Left lobe of liver (tissue), 2 donors: ENCODE measurements around the gene CYB561D2. TPM values are rescaled to one million over a fixed set of nuclear protein-coding genes. Genes with fewer than 3 reads are reported as not detected.

Source experiments
- ATAC-seq: fragments of 200-7000 bp; cut with Tn5 transposase; one replicate; pipeline ENCODE4 v1.9.1; 2020; ENCODE audit warnings: mild to moderate bottlenecking, moderate library complexity
- DNase-seq: peaks from one replicate; pipeline ENCODE4 v3.0.0-alpha.2; 2020; ENCODE audit warnings: low spot score
- total RNA-seq: library from RNA; stranded (reverse); gene quantifications from one replicate; pipeline ENCODE4 v1.2.1, GENCODE V29; 2021
- donor health status: DM: no; HTN: no; CAD: no; lungs with moderate emphysema.
- donor health status: DM: no; HTN: yes; CAD: no.

Gene CYB561D2
- total RNA-seq, 1 donor from 2014 or later: 17.9 TPM

- ATAC-seq (no peak), DNase-seq (no peak)
These were observed 35.1 kb downstream of the CYB561D2 start for GRCh38 chr3:50385754-50386153.

GRCh38 chr3:50388016-50388719 is 37.5 kb downstream of the CYB561D2 start:
- no peak for DNase-seq
- ATAC-seq: no peak

- DNase-seq: no peak
These were observed 38.2 kb downstream of the CYB561D2 start for GRCh38 chr3:50388720-50389413.

GRCh38 chr3:50389414-50389767 is 38.7 kb downstream of the CYB561D2 start:
- ATAC-seq (no peak), DNase-seq (no peak)

More at GRCh38 chr3:50388720-50389413, 38.2 kb downstream of the CYB561D2 start:
- ATAC-seq: no peak

GRCh38 chr3:50390508-50391224 is 40.0 kb downstream of the CYB561D2 start:
- peak; percentile 68 for DNase-seq
- ATAC-seq: peak; percentile 78

- ATAC-seq: no peak
- no peak for DNase-seq
These were observed 41.5 kb downstream of the CYB561D2 start for GRCh38 chr3:50392101-50392715.

- no peak for DNase-seq
- no peak for ATAC-seq
These were observed 42.4 kb downstream of the CYB561D2 start for GRCh38 chr3:50393061-50393460.

GRCh38 chr3:50395070-50395860 is 44.6 kb downstream of the CYB561D2 start:
- no peak for ATAC-seq
- DNase-seq: no peak

- ATAC-seq (no peak), DNase-seq (no peak)
These were observed 45.8 kb downstream of the CYB561D2 start for GRCh38 chr3:50396502-50396901.

GRCh38 chr3:50401978-50402595 is 51.4 kb downstream of the CYB561D2 start:
- DNase-seq (no peak), ATAC-seq (no peak)

Other genes starting within 250 kb of the CYB561D2 start
- gene SEMA3F, start 195.5 kb upstream of the CYB561D2 start, total RNA-seq: 4.0 TPM
- gene GNAT1, start 159.3 kb upstream of the CYB561D2 start, total RNA-seq: 0.08 TPM
- gene SLC38A3, start 145.6 kb upstream of the CYB561D2 start, total RNA-seq: 242 TPM
- gene GNAI2, start 114.7 kb upstream of the CYB561D2 start, total RNA-seq: 115 TPM
- 5.7 TPM for gene SEMA3B, start 81.7 kb upstream of the CYB561D2 start, total RNA-seq
- not detected for gene LSMEM2, start 71.8 kb upstream of the CYB561D2 start, total RNA-seq
- 63.8 TPM for gene IFRD2, start 58.4 kb upstream of the CYB561D2 start, total RNA-seq
- 2.9 TPM for gene HYAL3, start 51.5 kb upstream of the CYB561D2 start, total RNA-seq
- gene NAA80, start 51.5 kb upstream of the CYB561D2 start, total RNA-seq: 4.9 TPM
- gene HYAL1, start 47.3 kb upstream of the CYB561D2 start, total RNA-seq: 140 TPM
- 21.6 TPM for gene HYAL2, start 28.1 kb upstream of the CYB561D2 start, total RNA-seq
- 15.0 TPM for gene TUSC2, start 22.6 kb upstream of the CYB561D2 start, total RNA-seq
- gene RASSF1, start 10.0 kb upstream of the CYB561D2 start, total RNA-seq: 6.4 TPM
- gene ZMYND10, start 5.1 kb upstream of the CYB561D2 start, total RNA-seq: 1.7 TPM
- gene NPRL2, start 87 bp upstream of the CYB561D2 start, total RNA-seq: 15.6 TPM
- gene TMEM115, start 8.7 kb downstream of the CYB561D2 start, total RNA-seq: 18.7 TPM
- 0.50 TPM for gene CACNA2D2, start 152.8 kb downstream of the CYB561D2 start, total RNA-seq
- 3.0 TPM for gene C3orf18, start 216.9 kb downstream of the CYB561D2 start, total RNA-seq
- 16.8 TPM for gene HEMK1, start 218.7 kb downstream of the CYB561D2 start, total RNA-seq